Activated CD4-positive, alpha-beta T cell treated with anti-CD3 and anti-CD28 coated beads, Interleukin-2, amount 50 U/mL, for 24 hours (primary cell): ENCODE results near the gene MED9.

Experiments used
- DNase-seq, 2 donors: peaks; one replicate each; pipeline ENCODE4 v3.0.0-alpha.2; 2020; ENCODE audit warnings: low read depth in 1 of 2, low spot score in 1 of 2

MED9 gene

GRCh38 chr17:17514993-17515933 is 38.5 kb downstream of the MED9 start:
- DNase-seq: no peak

DNA sequence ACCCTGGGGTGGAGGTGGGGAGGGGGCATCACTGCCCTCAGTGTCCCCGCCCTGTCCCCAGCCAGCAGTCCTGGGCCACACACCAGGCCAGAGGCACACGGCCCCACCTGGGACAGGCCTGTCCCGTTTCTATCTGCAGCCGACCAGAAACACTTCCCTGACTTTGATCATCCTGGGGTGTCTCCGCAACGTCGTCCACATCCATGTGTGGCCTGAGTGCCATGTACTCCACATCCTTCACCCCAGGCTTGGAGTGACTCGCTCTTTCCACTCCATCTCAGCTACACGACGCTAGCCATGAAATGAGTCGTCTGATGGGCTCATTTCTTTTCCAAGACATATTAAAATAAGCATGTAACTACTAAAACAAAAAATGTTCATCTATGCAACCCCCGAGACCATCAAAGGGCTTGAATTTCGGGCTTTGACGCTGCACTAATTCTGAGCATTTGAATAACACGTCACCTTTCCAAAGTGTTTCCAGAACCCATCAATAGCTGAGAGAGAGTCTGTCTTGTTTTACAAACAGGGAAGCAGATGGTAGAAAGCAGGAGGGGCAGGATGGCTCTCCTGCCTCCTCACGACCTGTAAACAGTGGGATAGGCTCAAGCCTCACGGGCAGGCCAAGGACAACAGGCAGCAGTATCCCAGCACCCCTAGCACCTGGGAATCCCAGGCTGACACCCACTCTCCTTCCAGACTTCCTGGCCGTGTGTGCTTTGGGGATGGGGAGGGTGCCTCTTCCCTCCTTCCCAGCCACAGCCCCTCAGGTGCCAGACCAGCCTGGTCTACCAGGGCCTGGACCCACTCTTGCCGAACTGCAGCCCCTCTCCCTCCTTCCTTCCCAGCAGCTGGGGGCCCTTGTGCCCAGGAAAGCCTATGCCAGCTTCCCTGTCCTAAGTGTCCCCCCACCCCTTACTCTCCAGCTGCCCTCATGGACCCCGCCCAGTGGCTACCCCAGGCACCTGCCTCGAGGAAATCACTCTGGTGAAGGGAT is 39.4 kb downstream of the MED9 start:
- DNase-seq: no peak

- no peak for DNase-seq
Observed at GRCh38 chr17:17516941-17517720, 40.3 kb downstream of the MED9 start.

DNA sequence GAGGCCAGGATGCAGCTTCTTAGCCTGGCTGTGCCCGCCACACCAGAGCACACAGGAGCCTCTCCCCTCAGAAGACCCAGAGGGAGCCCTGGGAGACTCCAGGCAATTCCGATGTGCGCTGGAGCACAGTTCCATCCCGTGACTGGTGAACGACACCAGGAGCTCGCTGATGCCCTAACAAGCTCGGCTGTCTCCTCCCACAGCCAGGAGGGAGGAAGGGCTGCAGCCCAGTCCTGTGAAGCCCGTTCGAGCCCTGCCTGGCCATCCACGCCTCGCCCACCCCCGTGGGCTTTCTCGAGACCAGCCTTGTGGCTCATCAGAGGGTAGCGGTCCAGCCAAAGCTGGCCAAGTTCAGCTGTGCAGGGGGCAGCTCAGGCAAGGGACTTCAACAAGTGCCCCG is 41.2 kb downstream of the MED9 start:
- no peak for DNase-seq

GRCh38 chr17:17518951-17519350 is 42.2 kb downstream of the MED9 start:
- no peak for DNase-seq

DNA sequence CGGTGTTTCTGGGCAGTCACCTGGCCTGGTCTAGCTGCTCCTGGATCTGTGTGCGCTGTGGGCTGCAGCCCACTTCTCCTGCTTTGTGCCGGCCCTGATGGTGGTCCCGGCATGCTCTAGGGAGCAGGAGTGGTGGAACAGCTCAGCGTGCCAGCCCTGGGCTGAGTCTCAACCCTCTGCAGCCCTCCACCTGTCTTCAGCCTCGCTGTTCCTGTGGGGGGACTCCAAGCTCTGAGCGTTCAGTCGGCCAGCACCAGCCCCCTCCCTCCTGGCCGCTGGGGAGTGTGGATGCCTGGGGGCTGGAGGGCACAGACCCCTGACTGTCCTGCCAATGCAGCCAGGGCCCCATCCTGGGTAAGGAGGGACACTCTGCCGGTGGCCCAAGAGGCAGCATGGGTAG is 43.1 kb downstream of the MED9 start:
- DNase-seq: no peak

DNA sequence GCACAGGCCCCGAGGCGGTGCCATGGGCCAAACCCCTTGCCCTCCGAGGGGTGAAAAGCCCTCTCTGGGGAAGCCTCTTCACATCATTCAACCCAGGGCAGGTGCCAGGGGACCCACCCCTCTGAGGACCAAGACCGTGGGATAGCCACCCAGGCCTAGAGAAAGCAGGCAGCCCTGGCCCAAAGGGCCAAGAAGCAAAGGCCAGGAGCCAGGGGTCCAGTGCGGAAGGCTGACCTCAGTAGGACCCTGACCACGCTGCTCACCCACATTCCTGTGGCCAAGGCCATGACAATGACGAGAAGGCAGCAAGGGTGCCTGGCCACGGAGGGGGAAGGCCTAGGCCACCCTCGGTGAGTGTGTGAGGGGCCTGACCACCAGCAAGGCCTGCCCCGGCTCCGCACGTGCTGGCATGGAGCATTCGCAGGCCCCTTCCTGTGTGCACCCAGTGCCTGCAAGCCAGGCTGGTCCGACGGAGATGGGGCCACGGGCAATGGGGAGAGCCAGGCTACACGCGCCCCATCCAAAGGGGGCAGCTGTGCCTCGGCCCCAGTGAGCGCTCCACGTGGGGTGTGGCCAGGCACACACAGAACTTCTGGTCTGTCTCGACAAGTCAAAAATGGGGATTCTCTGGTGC is 43.9 kb downstream of the MED9 start:
- DNase-seq: no peak

GRCh38 chr17:17523001-17523730 is 46.4 kb downstream of the MED9 start:
- no peak for DNase-seq

- no peak for DNase-seq
Observed at GRCh38 chr17:17523731-17524490, 47.1 kb downstream of the MED9 start.

- no peak for DNase-seq
Observed at GRCh38 chr17:17525311-17525710, 48.5 kb downstream of the MED9 start.

DNA sequence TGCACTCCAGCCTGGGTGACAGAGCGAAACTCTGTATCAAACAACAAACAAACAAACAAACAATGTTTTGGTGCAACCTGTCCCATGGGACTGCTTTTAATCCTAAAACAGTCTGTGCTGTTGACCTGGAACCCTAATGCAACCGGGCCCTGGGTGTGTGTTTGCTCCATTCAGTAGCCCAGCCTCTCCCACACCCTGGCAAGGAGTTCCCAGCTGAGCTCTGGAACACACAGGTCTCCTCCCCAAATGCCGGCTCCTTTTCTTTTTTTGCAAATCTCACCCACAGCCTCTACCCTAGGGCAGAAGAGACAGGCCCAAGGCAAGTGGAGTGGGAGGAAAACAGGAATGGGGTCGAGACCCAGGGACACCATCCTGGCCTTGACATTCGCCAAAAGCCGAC is 49.2 kb downstream of the MED9 start:
- no peak for DNase-seq

- DNase-seq: no peak
Observed at GRCh38 chr17:17526369-17526768, 49.6 kb downstream of the MED9 start.

- no peak for DNase-seq
Observed at GRCh38 chr17:17527534-17527933, 50.7 kb downstream of the MED9 start.

GRCh38 chr17:17527956-17528500 is 51.2 kb downstream of the MED9 start:
- no peak for DNase-seq

DNA sequence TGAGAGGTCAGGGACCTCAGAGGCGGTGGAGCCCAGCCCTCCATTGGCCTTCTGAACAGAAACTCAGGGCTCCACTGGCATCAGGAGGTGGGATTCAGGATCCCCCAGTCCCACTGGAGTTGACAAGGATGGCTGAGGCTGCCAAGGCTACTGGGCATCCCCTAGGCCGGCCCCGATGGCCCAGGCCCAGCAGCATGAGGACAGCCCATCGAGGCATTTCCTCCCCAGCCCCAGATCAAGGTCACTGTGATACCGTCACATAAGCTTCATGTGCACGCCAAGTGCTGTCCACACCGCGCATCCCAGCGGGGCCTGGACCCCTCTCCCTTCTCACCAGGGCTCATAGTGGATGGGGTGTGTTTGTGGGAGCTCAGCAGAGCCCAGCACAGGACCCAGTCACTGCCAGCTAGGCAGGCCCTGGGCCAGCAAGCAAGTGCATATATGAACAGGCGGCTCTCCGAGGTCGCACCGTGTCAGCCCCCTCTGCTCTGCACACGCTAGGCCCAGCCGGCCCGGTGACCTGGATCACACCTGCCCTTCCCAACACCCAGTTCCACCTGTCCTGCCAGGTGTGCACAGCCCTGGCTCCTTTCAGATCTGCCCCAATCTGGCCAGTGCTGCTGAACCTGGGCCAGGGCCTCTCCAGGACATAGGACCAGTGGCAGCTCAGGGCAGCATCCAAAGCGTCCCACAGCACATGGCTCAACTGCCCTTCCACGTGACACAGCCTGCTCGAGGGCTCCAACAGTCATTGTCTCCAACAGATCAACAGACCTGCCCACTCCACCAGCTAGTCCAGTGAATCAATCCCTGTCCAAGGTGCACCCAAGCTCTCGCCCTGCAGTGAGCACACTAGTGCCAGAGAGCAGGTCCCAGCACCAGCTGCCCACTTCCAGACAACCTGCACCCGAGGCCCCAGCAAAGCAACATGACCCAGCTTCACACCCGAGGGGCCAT is 52.2 kb downstream of the MED9 start:
- no peak for DNase-seq

DNA sequence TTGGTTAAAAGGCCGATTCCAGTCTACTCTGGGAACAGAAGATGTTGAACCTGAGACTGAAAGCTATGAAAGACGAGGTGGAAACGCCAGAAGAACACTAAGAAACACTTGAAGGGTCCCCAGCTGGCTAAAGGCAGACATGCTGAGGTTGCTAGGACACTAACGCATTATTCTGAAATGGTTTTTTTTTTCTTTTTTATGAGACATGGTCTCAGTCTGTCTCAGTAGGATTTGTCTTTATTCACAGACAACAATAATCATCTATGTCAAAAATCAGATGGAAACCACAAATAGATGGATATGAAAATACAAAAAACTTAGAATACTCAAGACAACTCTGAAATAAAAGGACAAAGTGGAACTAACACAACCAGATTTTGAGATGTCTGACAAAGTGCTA is 54.4 kb downstream of the MED9 start:
- no peak for DNase-seq

- DNase-seq: no peak
Observed at GRCh38 chr17:17532991-17533390, 56.2 kb downstream of the MED9 start.
